GM18951 (cell line): ENCODE measurements around the gene POU4F3.
"Not testable (repeated sequence)": the region's sequence is repeated elsewhere in the genome, so short reads cannot be mapped to it uniquely, and the experiment has no call there.

Source experiments
- POLR2A ChIP-seq: IDR thresholded peaks from 4 replicates; pipeline ENCODE4 v1.6.1; 2011; ENCODE audit warnings: mild to moderate bottlenecking; ENCODE audit not compliant: insufficient read length, insufficient read depth; ENCODE audit errors: extremely low read depth
- in situ Hi-C: fragments of 300-500 bp; cut with MboI; formaldehyde crosslinking; loops from one replicate; pipeline ENCODE4 v1.12.0; 2022; ENCODE audit warnings: low sequenced_read_pairs, mixed read lengths, inconsistent platforms; ENCODE audit not compliant: unreplicated experiment

Gene POU4F3

DNA sequence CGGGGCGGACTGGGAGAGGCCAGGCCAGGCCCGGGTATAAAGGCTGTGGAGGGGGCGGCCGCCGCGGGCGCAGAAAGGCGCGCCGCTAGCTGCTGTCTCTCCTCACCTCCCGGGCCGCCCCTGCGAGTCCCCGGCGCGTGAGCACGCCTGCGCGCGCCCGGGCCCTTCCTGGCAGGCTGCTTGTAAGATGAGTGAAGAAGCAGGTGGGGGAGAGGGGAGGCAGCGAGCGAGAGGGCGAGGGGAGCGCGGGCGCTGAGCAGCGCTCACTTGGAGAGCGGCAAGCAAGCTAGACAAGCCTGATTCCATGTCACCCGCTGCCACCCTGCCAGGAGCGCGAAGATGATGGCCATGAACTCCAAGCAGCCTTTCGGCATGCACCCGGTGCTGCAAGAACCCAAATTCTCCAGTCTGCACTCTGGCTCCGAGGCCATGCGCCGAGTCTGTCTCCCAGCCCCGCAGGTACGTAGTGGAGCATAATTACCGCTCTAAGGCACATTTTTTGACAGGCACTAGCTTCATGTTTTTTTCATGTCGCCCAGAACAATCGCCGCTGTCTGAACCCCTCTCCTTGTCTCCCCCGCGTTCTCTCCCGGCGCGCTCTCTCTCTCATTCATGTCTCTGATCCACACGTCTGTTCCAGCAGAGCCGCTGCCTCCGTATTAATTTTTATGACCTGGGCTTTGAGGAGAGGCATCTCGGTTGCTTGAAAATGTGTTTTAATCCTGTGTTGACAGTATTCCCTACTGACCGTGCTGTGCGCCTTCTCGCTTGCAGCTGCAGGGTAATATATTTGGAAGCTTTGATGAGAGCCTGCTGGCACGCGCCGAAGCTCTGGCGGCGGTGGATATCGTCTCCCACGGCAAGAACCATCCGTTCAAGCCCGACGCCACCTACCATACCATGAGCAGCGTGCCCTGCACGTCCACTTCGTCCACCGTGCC is at the start of gene POU4F3:
POU4F3 (plus strand) TSS at position 66 of the 941 bp plus-strand sequence; CDS start at position 340, 274 bp downstream.
- no peak for TF ChIP-seq POLR2A
- in situ Hi-C loops = no loop called here

- in situ Hi-C loops = no loop called here
- no peak for TF ChIP-seq POLR2A
Measured at GRCh38 chr5:146290318-146290717, 48.3 kb upstream of the POU4F3 start.

- no peak for TF ChIP-seq POLR2A
- in situ Hi-C loops = no loop called here
Measured at GRCh38 chr5:146291421-146292074, 47.1 kb upstream of the POU4F3 start.

DNA sequence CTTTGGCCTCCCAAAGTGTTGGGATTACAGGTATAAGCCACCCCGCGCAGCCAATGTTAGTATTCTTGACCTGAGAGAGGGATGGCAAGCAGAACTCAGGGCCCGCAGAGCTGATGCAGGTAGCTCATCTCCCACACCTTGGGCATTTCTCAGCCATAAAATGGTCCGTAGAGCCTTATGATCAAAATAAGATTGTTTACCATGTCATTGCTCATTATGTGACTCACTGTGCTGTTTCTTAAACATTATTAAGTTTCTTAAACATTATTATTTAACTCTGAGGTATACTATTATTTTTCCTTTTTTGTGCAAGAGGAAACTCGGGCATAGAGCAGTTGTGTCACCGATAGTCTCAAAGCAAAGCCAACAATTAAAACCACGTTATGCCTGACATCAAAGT is 42.4 kb upstream of the POU4F3 start:
- no peak for TF ChIP-seq POLR2A
- in situ Hi-C loops = no loop called here

- in situ Hi-C loops = not testable (repeated sequence)
Measured at GRCh38 chr5:146298920-146299319, 39.7 kb upstream of the POU4F3 start.

- in situ Hi-C loops = no loop called here
- TF ChIP-seq POLR2A = no peak
Measured at GRCh38 chr5:146301626-146302025, 37.0 kb upstream of the POU4F3 start.

DNA sequence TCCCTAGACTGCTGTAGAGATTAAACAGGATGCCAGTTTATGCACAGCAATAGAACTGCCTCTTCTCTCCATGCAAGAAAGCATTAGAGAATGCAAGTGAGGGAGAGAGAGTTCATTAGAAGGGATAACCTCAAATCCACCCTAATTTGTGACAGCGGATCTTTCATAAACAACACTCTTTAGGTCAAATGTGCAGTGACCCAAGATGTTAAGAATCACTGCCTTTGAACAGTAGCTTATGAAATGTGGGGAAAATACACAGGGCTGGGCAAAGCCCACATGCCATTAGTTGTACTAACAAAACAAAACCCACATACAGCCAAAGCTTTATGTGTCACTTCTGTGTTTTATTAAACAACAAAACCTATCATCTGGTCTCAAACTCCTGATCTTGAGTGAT is 36.2 kb upstream of the POU4F3 start:
- in situ Hi-C loops = no loop called here
- TF ChIP-seq POLR2A = no peak

- in situ Hi-C loops = no loop called here
- TF ChIP-seq POLR2A = no peak
Measured at GRCh38 chr5:146306838-146307237, 31.8 kb upstream of the POU4F3 start.

DNA sequence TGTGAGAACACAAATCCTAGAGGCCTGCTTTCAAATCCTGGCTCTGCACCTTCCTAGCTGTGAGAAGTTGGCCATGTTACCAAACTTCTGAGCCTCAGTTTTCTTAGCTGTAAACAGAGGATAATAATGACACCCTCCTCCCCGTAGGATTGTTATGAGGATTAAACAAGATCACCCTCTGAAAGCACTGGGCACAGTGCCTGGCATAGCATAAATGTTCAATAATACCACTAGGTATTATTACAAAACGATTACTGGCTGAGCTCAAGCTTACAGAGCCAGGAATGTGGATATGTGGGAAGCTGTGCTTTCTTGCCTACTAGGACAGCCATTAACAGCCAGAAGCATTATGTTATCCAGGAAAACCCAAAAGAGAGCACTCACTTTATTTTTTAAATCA is 30.8 kb upstream of the POU4F3 start:
- in situ Hi-C loops = no loop called here

DNA sequence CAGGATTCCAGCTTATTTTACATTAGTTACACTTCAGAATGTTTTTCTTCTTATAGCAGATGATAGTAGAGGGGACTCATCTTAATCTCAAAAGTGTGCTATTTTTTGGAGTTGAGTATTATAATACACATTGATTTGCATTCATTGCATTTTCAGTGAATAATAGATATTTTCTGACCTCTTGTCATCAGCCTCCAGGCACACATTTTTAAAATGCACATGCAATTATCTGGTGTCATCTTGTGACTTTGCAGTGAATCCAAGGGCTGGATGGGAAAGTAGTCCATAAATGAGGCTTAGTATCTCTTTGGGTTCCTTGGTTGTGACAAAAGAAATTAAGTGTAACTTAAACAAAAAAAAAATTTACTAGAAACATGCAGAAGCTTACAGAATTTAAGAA is 28.1 kb upstream of the POU4F3 start:
- no peak for TF ChIP-seq POLR2A

More for the DNA sequence above, 30.8 kb upstream of the POU4F3 start:
- TF ChIP-seq POLR2A = no peak

DNA sequence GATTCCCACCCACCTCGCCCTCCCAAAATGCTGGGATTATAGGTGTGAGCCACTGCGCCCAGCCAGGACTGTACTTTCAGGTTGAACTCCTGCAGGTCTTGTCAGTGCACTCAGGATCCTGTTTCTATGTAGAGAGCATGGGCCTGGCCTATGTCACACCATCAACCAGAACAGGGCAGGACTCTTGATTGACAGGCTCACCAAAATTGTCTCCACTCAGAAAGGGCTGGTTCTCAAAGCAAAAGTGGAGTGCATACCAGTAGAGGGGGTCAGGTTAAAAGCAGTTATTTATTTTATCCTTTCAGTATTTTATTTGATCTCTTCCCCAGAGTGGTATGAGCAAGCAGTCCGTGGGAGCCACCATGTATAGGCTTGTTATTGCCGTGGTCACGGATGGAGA is 27.4 kb upstream of the POU4F3 start:
- no peak for TF ChIP-seq POLR2A
- in situ Hi-C loops = no loop called here

More for the DNA sequence above, 28.1 kb upstream of the POU4F3 start:
- in situ Hi-C loops = no loop called here

DNA sequence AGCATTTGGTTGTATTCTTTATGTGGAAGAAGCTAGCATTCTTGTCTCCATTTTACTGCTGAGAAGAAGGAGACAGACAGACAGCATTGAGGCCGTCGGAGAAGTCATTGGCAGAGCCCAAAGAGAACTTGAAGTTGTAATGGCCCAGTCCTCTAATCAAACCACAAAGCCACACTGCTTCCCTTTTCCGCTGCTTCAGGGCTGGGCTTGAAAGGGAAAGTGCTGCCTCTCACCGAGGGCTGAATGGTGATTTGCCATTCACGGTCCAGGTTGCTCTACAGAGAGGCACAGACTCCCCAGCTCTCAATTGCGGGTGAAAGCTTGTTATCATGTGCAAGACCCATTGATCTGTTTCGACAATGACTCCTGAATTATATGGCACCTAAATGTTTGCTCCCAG is 25.6 kb upstream of the POU4F3 start:
- in situ Hi-C loops = no loop called here
- TF ChIP-seq POLR2A = no peak

- in situ Hi-C loops = no loop called here
- TF ChIP-seq POLR2A = no peak
Measured at GRCh38 chr5:146321571-146321970, 17.1 kb upstream of the POU4F3 start.
